Cerebellar cortex (tissue), 1 donor: ENCODE results near the gene MEIS1.
A peak's percentile ranks its signal among the peaks of the same experiment; 100 is the strongest.

Experiments used
- DNase-seq: peaks from one replicate; pipeline ENCODE4 v3.0.0-alpha.2; 2015; ENCODE audit warnings: low spot score

Gene MEIS1

DNA sequence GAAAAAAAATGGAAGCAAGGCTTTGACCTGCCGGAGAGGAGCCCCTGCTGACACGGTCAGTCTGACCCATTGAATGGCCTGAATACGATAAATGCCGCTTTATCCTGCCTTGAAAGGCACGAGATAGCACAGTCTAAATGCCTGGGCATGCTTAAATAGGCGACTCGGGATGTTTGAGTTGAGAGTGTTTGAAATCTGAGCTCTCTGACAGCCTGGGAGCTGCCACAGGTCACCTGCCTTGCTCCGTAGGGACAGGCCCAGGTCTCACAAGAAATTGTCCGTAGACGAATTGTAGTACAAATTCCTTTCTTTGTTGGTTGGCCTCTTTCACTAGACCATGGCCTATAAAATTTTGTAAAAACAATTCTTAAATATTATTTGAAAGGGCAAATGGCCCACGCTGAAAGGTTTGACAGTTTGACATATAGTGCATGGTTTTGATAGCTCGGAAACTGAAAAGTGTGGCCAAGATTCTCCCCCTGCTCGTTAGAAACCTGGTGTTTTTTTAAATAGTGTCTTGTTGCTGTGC, 72.8 kb downstream of the MEIS1 start:
- peak; percentile 39 for DNase-seq

DNA sequence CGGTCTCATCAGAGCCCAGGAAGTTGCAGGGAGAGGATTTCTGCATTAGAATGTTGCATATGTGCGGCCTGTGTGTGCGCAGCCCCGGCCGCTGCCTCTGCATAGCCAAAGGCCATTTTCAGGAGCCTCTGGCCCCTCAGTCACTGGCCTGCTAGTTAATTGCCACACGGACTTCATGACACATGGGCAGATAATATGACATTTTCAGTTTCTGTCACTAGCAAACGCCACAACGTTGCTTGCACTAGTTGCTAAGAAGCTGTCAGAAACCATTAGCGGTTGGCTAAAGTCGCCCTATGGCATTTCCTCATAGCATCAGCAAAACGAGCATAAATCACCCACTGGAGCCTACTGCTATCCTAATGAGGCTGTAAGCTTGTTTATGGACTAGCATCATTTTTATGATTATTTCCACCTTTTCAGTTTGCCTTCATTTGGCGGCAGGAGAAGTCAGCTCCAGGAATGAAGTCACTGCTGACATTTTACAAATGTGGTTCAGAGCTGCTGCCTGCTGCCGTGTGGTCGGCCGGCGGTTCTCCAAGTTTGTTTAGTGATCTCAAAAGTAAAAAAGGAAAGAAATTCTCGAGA, 73.7 kb downstream of the MEIS1 start:
- DNase-seq, result no peak

DNA sequence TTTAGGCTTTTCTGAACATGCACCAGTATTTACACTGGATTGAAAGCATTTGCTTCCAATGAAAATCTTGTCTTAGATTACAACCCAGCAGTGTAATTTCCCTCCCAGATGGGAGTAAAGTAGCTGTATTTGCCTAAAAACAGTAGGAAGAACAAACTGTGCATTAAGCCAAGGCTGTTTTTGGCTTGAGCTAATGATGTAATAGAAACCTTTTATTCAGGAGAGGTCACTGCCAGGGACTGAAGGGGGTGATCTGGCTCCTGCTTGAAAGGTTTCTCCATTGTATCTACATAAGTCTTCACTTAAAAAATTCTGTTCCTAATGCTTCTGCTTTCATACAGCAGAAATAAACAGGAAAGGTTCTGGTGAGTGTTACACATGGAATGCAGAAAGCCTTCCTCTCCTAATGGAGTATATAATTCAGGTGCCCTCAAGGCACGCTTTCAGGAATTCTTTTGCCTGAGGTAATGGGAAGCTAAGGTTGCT, 74.4 kb downstream of the MEIS1 start:
- DNase-seq, result peak; percentile 58

DNA sequence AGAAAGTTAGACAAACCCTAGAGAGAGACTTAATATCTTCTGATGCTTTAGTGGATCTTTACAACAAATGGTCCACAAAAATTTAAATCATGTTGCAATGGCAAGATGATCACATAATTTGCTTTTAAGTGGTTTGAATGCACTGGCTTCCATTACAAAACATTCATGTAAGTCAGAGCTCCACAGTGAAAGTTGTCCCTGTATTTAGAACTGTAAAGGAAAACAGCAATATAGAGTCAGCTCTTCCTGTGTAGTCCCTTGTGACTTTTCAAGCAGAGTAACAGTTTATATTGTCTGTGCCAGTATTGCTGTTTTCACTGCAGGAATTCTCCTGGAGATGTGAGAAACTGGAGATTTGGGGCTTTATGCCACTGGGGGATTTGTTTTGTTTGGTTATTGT, 77.7 kb downstream of the MEIS1 start:
- no peak for DNase-seq

DNA sequence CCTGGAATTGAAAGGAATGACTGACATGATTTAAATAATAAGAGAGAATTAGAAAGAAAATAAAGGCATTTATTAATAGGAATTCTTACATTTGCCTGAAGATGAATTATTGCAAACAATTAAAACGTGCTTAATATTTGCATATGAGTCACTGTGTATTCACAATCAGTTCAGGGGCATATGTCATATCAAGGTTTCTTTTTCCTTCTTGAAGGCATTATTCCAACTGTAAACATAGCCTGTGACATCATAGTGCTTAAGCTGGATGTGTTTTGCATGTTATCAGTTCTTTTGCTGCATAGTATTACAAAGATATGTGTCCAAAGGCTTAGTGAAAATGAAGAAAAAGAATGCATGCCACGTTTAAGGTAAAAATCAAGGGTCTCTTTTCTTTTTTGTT, 80.8 kb downstream of the MEIS1 start:
- DNase-seq, result no peak

DNA sequence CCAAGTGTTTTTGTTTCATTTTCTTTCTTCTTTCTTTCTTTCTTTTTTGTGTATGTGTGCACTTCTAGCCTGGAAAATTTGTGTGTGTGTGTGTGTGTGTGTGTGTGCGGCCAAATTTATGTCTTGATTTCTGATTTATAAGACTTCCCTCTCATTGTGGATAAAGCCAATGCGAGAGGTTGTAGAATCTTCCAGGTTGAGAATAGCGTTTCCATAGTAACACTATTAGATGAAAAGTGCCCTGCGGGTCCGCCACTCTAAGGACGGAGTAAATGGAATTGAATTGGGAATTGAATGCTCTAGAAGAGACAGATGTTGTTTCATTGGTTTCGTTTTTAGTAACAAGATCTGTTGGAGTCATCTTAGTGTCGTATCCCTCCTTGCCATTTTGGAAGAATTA, 81.6 kb downstream of the MEIS1 start:
- no peak for DNase-seq

DNA sequence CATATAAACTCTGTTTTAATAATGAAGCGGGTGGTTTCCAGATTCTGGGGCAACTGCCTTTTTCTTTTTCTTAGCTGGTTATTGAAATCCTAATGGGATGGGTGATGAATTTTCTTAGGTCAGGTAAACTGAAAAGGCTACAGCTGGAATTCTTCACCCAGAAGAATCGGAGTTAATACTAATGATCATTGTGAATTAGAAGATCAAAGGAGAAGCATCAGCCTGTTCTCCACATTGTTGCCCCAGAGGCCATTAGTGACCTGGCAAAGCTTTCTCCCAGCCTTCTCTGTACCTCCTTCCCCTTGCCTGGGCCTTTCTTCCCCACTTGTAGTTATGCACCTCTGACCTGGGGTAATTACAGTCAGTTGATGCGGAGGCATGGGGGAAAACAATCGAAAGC, 82.8 kb downstream of the MEIS1 start:
- no peak for DNase-seq

DNA sequence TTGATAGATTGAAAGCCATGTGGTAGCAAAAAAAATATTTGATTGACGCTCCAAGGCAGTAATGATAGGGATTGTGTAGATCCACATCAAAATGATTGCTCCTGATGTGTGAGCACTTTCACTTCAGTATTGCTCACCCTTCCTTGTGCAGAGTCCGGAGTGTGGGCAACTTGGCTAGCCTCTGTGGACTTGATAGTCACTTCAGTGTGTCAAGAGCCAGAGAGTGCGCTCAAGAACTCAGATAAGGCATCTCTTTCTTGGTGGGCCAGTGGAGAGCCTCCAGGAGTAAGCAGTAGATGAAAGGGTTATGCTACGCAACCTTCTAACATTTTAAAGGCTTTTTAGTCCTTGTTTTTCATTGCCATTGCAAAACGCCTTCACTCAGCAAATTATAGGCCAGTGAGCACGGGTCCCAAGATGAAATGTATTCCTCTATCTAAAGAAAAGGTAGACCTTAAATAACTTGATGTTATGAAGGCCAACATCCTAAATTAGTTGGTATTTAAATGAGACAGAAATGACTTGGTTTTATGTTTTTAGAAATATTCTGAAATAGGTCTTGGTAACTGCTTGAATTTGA, 84.4 kb downstream of the MEIS1 start:
- DNase-seq, result no peak

DNA sequence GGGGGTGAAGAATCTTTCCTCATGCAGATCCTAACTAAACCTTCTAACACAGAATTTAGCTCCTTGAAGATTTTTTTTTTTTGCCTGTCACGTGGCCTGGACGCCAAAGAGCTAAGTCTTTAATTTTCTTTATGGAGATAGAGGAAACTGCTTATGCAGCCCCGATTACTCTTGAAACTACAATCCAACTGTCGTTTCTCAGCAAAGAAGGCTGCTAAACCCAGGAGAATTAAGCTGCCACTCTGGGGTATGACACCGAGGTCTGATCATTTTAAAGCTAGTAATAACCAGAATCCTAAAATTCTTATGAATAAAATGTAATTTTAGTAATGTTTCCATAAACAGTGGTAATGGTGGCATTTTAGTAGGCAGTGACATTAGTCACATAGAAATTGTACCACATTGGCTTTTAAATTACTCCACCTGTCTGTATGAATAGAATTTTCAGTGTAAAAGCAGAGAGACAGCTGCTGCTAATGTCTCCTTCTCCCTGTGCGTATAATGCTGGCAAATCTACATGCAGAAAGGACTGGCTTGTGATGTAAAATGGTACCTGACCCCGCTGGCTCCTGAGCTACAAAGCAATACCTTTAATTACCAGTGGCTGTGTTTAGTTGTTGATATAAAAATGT, 86.5 kb downstream of the MEIS1 start:
- no peak for DNase-seq

DNA sequence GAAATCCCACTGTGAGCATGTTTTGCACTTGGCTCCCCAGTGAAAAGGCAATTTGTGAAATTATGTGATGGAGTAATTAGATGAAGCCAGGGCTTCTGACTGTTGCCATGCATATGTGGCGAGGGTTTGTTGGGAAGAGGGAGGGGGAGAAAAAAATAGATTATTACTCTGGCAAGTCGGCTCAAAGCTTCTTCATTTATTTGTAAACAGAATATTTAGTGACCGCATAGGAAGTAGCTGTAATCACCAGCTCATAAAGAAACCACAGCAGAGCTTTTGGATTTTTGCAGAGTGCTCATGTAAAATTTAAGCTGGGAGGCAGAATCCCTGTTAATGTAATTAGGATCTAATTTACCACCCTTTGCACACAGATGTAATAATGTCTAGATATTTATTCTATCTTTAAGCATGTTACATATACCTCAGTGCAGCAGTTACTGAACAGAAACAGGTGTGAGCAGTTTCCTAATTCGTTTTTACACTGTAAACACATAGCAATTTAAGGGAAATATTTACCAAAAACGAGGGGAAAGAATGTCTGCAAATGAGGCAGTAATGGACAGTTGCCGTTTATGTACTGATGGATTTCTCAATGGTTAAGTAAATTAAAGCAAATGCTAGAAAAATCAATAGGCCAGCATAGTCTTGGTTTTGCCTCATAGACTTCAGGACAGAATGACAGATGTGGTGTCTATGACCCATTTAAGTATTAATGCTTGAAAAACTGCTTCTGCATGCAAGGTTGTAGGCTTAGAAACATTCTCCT, 87.9 kb downstream of the MEIS1 start:
- DNase-seq, result no peak

DNA sequence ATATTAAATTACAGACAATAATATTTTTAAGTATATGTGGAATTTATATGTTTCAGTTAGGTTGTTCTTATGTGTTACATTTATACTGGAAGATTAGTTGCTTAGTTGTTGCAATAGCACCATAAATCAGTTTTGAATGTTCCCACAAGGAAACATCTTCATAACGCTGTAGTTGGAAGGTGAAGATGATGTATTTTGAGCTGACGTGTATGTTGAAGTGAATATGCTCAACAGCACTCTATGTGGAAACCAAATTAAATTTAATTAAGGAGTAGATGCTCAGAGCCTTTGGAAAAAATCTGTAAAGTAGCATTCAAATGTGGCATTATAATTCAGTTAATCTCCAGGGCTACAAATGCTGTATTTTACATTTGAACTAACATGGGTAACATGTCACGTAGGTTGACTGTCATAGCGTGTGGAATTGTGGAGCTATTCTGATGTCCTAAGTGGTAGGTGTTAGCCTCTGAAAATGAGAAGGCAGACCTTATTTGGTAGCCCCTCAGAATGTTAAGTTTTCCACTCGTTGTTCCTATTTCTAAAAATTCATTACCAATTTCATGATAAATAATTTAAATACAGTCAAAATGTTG, 88.5 kb downstream of the MEIS1 start:
- DNase-seq, result no peak

DNA sequence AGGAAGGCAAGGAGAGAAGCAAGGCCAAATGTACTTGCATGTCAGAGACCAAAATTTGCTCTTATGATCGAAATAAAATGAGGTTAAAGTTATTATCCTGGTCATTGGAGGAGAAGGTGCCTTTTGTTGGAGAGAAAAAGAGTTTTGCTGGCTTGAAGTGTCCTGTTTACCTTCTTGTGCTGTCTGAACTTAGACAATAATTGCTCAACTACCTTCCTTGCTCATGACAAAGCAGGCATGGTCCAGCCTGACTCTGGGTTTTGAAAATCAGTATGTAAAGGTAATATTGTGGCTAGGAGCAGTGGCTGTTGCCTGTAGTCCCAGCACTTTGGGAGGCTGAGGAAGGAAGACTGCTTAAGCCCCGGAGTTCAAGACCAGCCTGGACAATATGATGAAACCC, 89.1 kb downstream of the MEIS1 start:
- DNase-seq, result no peak

DNA sequence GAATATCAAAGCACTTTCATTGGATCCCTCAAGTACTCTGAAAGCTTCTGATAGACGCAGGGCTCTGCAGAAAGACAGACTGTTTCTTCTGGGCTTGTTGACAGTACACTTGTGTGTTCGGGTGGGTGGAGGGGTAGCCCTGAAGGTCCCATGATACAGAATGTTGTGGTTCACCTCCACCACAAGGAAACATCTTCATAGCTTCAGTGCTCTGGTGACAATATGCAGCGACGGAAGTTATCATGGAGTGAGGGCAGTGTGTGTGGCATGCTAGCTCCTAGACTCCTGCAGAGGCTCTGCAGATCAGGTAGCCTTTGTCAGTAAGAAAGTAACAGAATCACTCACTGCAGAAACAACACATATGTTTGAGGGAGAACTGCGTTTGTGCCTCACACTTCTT, 90.7 kb downstream of the MEIS1 start:
- no peak for DNase-seq

DNA sequence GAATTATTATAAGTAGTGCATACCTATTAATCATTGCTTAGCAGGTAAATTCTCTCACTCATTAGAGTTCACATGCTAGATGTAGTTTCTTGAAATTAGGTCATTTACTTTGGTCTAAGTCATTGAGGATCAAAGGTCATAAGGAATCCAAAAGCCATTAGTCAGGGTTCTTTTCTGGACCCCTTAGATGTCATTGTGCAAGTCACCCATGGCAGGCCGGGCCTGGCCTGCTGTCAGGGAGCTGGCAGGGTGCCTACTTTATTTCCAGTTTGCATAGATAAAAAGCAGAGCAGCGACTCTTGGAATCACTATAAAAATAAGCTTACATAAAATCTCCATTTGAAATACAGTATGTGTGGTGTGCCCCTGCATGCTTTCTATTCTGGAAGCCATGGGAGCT, 91.3 kb downstream of the MEIS1 start:
- DNase-seq, result no peak

DNA sequence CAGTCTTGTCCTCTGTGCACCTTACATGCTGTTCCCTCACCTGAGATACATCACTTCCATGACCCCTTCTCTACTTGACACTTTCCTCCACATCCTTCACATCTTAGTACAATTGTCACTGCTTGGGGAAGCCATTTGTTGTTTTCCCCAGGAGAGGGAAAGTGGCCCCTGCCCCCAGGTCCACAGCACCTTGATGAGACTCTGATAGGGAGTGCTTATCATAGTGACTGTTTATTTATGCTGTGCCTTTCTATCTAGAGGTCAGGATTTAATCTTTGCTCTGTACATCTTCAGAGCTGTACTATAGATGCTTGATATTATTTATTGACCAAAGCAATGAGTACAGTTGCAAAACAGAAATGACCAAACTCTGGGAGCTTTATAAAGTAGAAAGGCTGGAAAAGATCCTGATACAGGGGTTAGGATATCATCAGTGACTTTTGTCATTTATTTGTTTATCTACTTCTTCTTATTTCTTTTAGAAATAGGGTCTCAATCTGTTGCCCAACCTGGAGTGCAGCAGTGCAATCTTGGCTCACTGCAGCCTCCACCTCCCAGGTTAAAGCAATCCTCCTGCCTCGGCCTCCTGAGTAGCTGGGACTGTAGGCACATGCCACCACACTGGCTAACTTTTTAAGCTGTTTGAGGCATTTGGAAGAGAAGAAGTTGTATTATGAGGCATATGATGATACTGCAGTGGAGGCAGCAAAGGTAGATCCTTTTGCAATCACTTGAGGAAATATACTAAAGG, 94.2 kb downstream of the MEIS1 start:
- no peak for DNase-seq

DNA sequence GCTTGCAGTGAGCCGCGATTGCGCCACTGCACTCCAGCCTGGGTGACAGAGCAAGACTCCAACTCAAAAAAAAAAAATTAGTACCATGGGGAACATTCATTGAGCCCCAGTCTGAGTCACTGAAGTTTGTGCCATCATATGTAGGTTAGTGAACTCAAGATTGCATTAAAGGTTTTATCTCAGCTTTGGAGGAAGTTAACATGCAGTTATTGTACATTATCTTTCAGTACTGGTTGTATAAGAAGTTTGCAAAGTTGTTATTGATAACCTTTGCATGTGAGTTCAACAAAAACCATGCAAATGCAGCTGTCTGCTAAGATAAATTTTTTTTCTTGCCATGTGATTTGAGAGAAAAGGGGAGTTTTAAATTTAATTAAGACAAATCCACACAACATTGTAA, 95.7 kb downstream of the MEIS1 start:
- DNase-seq, result no peak

DNA sequence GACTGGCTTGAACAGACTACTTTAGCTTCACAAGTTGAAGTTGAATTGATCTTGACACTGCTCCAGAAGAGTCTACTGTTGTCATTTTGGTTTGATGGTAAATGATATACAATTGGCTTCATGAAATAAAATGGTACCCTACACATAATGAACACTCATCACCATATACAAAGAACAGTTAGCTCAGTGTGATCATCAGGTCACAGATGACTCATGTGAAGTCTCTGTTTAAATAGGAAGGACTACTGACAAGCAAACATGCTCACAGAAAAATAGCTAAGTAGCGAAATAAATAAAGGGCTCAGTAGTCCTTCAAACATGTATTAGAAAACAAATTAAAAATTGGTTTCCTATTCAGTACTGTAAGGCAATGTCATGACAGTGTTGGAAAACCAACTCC, 96.2 kb downstream of the MEIS1 start:
- DNase-seq, result no peak

DNA sequence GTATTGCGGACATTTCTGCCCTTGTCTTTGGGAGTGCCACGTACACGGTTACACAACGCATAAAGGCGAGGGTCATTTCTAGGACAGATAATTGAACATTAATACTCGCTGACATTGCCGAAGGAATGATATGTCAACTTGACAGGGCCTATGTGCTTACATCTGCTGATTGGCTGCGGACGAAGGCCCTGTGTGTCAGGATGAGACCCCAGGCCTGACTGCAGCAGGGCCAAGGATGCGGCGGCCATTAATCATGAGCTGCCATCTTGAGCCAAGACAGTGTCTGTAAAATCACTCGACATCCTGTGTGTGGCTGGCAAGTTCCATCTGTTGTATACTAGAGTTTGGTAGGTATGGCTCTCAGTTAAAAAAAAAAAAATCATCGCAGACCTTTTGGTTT, 96.6 kb downstream of the MEIS1 start:
- no peak for DNase-seq

DNA sequence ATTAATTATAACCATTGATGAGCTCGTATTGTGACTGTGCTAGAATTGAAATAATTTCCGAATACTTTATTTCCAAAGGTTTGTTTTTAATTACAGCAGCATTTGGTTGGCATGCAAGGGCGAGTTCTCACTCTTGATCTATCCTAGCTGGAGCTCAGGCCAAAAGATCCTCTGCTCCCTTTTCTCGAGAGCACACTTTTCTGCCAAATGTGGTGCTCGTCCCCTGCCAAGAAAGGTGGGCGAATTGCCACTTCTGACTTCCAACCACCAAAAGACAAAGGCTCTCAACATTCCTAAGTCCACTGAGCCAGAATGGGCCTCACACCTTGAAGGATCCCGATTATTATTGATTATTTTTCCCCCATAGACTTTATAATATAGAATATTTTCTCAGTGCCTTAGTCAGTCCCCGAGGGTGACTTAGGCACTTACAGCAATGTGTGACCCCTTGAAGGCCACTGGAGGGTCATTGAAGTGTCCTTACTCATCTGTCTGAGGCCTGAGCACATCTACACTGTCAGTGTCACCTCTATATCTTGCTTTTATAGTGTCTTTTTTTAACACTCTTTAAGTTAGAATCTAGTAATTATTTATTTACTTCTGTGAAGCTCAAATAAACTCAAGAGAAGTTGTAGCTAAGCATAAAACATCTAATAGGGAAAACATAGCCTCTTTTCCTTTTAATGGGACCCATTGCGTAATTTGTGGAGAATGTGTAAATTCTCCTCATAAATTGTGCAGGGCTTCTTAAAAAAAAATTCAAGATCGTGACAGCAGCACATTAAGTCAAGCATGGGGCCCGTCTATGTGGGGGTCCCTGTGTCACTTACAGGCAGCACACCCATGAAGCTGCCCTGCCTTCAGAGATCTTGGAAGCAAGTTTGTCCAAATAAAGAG, 98.3 kb downstream of the MEIS1 start:
- peak; percentile 92 for DNase-seq

DNA sequence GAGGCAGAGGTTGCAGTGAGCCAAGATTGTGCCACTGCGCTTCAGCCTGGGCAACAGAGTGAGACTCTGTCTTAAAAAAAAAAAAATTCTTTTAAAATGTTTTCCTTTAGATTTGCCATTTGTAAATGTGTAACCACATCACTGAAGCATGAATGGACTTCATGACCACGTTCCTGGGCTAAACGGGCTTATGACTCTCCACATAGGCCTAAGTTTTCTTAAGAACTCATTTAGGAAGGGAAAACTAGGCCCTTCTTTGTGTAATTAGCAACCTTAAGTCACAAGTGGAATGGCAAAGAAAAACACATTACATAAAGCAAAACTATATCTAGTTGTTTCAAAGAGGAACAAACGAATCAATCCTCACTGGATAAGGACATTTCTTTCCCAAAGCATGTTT, 99.5 kb downstream of the MEIS1 start:
- no peak for DNase-seq
